Measurements from ENCODE around the gene SUDS3.

DNA sequence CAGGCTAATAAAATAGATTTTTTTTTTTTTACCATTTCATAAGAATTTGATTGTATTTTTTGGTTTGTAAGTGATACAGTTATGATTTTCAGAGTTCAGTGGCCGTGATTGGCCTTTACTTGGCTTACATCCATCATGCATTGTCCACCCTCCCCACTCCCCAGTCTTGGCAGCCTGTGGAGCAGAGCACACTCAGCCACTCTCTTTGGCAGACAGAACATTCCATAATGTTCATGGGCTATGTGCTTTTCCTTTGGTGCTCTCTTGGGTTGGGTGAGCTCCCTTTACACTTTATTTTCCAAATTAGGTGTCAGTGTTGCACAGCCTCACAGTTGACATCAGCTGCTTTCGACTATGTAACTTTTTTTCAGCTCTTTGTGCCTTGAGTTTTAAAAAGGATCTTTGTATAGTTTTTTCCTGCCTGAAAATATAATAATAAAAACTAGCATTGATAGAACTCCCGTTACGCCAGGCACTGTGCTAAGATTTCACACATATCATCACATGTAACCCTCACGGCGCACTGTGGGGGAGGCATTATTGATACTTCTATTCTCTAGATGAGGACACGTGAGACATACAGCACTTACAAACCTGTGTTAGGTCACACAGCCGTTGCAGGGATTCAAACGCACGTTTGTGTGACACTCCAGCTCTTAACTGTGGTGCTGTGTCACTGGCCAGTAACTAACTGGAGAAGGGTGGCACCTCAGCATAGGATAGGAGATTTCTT lies 21.5 kb downstream of the SUDS3 start:
- TF ChIP-seq TARDBP (IDR thresholded peaks at IDR 0.05), result no peak
- TF ChIP-seq SUZ12 (IDR thresholded peaks at IDR 0.05), result no peak
- TF ChIP-seq CTBP1 (IDR thresholded peaks at IDR 0.05; ENCODE audit: borderline replicate concordance), result no peak
- TF ChIP-seq FOXK2 (IDR thresholded peaks at IDR 0.05), result no peak
- no peak for TF ChIP-seq FOXM1 (IDR thresholded peaks at IDR 0.05; ENCODE audit: borderline replicate concordance)
- no peak for TF ChIP-seq ZNF384 (IDR thresholded peaks at IDR 0.05)
- TF ChIP-seq, protein P1, sequence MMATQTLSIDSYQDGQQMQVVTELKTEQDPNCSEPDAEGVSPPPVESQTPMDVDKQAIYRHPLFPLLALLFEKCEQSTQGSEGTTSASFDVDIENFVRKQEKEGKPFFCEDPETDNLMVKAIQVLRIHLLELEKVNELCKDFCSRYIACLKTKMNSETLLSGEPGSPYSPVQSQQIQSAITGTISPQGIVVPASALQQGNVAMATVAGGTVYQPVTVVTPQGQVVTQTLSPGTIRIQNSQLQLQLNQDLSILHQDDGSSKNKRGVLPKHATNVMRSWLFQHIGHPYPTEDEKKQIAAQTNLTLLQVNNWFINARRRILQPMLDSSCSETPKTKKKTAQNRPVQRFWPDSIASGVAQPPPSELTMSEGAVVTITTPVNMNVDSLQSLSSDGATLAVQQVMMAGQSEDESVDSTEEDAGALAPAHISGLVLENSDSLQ (IDR thresholded peaks at IDR 0.05), result no peak
- TF ChIP-seq L3MBTL2 (conservative IDR thresholded peaks at IDR 0.05), result no peak
- TF ChIP-seq SP1 (IDR thresholded peaks at IDR 0.05), result no peak
- TF ChIP-seq HDGF (IDR thresholded peaks at IDR 0.05; ENCODE audit: borderline replicate concordance), result no peak

Measured in HEK293T (cell line).